GM12878 (cell line): Measurements from ENCODE around the gene ITGA8. TPM values are rescaled to one million over a fixed set of nuclear protein-coding genes. Genes with fewer than 3 reads are reported as not detected.

ENCODE experiments used
- ATAC-seq: fragments of 200-7000 bp; cut with Tn5 transposase; 3 replicates; pipeline ENCODE4 v1.9.1; 2020; ENCODE audit warnings: mild to moderate bottlenecking, moderate library complexity
- BruUV-seq: library from RNA; stranded (reverse); fragments of 400-500 nt; replicated peaks from 2 replicates; lab custom pipeline; 2021; lab: Mats Ljungman, UMichigan
- CTCF ChIA-PET: fragments of 300-600 bp; sonication (Branson Sonifier 250); formaldehyde crosslinking; extraction: SDS; loops from one replicate; lab custom pipeline; 2021; ENCODE audit warnings: inconsistent platforms; lab: Yijun Ruan, JAX
- POLR2A ChIA-PET: fragments of 350-600 bp; formaldehyde crosslinking; extraction: SDS; loops from one replicate; lab custom pipeline; 2021; ENCODE audit warnings: inconsistent platforms; lab: Charles Lee
- RAD21 ChIA-PET: fragments of 300-600 bp; sonication (Branson Sonifier 250); formaldehyde crosslinking; loops from one replicate; lab custom pipeline; 2023; ENCODE audit warnings: antibody characterized with exemption; ENCODE audit not compliant: unreplicated experiment; lab: Charles Lee
- SMC1A ChIA-PET: fragments of 300-600 bp; sonication (Branson Sonifier 250); formaldehyde crosslinking; loops from one replicate; lab custom pipeline; 2023; ENCODE audit not compliant: unreplicated experiment, uncharacterized antibody; lab: Charles Lee
- DNase-seq: peaks from one replicate; pipeline ENCODE4 v3.0.0-alpha.2; 2011; ENCODE audit warnings: low read depth, low spot score
- FAIRE-seq: peaks from 3 replicates; lab custom pipeline; 2011; peaks lifted over from hg19 to GRCh38; lab: Jason Lieb, UNC
- H2AFZ ChIP-seq: 2 replicates; pipeline ENCODE4 v1.6.0; 2011; ENCODE audit warnings: low read depth, low read length, control low read depth; ENCODE audit not compliant: control insufficient read depth
- H3K27ac ChIP-seq: 2 replicates; pipeline ENCODE4 v1.5.1; 2011; ENCODE audit warnings: control low read depth; ENCODE audit not compliant: control insufficient read depth, insufficient read depth
- H3K27me3 ChIP-seq, 2 experiments: replicated peaks in 1 of 2; 2 replicates each; pipeline versions ENCODE4 v1.6.0 to v1.6.1; 2011; ENCODE audit warnings: low read length in 1 of 2; ENCODE audit not compliant: control insufficient read depth in 2 of 2, insufficient read depth in 2 of 2
- H3K36me3 ChIP-seq, 2 experiments: 2 replicates each; pipeline ENCODE4 v1.5.1; 2011; ENCODE audit warnings: low read length in 1 of 2; ENCODE audit not compliant: control insufficient read depth in 2 of 2, insufficient read depth in 2 of 2
- H3K4me1 ChIP-seq: 2 replicates; pipeline ENCODE4 v1.6.1; 2011; ENCODE audit warnings: mild to moderate bottlenecking, low read length, moderate library complexity, mixed read lengths; ENCODE audit not compliant: control insufficient read depth, insufficient read depth
- H3K4me2 ChIP-seq: 2 replicates; pipeline ENCODE4 v1.6.0; 2011; ENCODE audit warnings: control low read depth; ENCODE audit not compliant: control insufficient read depth, insufficient read depth
- H3K4me3 ChIP-seq: fragments of 200-600 bp; sonication (generic); 2 replicates; pipeline ENCODE4 v1.5.1; 2016
- H3K79me2 ChIP-seq: 2 replicates; pipeline ENCODE4 v1.6.0; 2011; ENCODE audit warnings: low read length; ENCODE audit not compliant: control insufficient read depth, insufficient read depth
- H3K9ac ChIP-seq: 2 replicates; pipeline ENCODE4 v1.8.0; 2011; ENCODE audit warnings: low read length, control low read depth, mixed read lengths; ENCODE audit not compliant: control insufficient read depth, insufficient read depth
- H3K9me3 ChIP-seq: replicated peaks from 3 replicates; pipeline ENCODE4 v1.5.1; 2011; ENCODE audit warnings: mild to moderate bottlenecking, low read length; ENCODE audit not compliant: control insufficient read depth, insufficient read depth
- H4K20me1 ChIP-seq: 2 replicates; pipeline ENCODE4 v1.6.0; 2011; ENCODE audit not compliant: control insufficient read depth, insufficient read depth
- BCLAF1 ChIP-seq: fragments of 450-650 bp; IDR thresholded peaks from 2 replicates; pipeline ENCODE4 v1.6.1; 2017; ENCODE audit warnings: antibody characterized with exemption, mild to moderate bottlenecking, moderate library complexity
- CHD4 ChIP-seq: fragments of 200-600 bp; sonication (generic); IDR thresholded peaks from 2 replicates; pipeline ENCODE4 v1.6.1; 2016; ENCODE audit warnings: mild to moderate bottlenecking
- EED ChIP-seq: sonication (generic); IDR thresholded peaks from 2 replicates; pipeline ENCODE4 v1.6.1; 2016; ENCODE audit warnings: antibody characterized with exemption, low read depth
- HCFC1 ChIP-seq: fragments of 150-350 bp; IDR thresholded peaks from 2 replicates; pipeline ENCODE4 v1.6.1; 2014; ENCODE audit warnings: low read length
- HDAC6 ChIP-seq: fragments of 200-600 bp; sonication (generic); IDR thresholded peaks from one replicate; pipeline ENCODE4 v1.8.0; 2017; ENCODE audit warnings: antibody characterized with exemption; ENCODE audit not compliant: unreplicated experiment
- HSF1 ChIP-seq: fragments of 150-350 bp; IDR thresholded peaks from 2 replicates; pipeline ENCODE4 v1.6.1; 2014; ENCODE audit warnings: mild to moderate bottlenecking, low read depth, low read length
- IRF4 ChIP-seq: IDR thresholded peaks from 2 replicates; pipeline ENCODE4 v1.6.1; 2011; ENCODE audit warnings: low read depth, low read length
- MAX ChIP-seq: IDR thresholded peaks from 2 replicates; pipeline ENCODE4 v1.6.1; 2012; ENCODE audit warnings: low read depth, low read length, improper control_type of control experiment
- MYC ChIP-seq: IDR thresholded peaks from 2 replicates; pipeline ENCODE4 v1.6.1; 2011; ENCODE audit warnings: mild to moderate bottlenecking, low read length, moderate library complexity, inconsistent platforms; ENCODE audit not compliant: insufficient read depth, insufficient replicate concordance, insufficient read length, severe bottlenecking
- PBX3 ChIP-seq: IDR thresholded peaks from 2 replicates; pipeline ENCODE4 v1.6.1; 2011; ENCODE audit warnings: mild to moderate bottlenecking, low read depth, low read length, moderate library complexity; ENCODE audit not compliant: insufficient replicate concordance
- RBBP5 ChIP-seq: fragments of 200-600 bp; sonication (generic); conservative IDR thresholded peaks from 2 replicates; pipeline ENCODE4 v1.6.1; 2016
- SPI1 ChIP-seq: IDR thresholded peaks from 2 replicates; pipeline ENCODE4 v1.6.1; 2011; ENCODE audit warnings: low read depth, mild to moderate bottlenecking, low read length, moderate library complexity, borderline replicate concordance; ENCODE audit not compliant: insufficient read depth
- SREBF1 ChIP-seq: IDR thresholded peaks from 2 replicates; pipeline ENCODE4 v1.6.1; 2012; ENCODE audit warnings: mild to moderate bottlenecking, low read length
- SREBF2 ChIP-seq: IDR thresholded peaks from 2 replicates; pipeline ENCODE4 v1.6.1; 2012; ENCODE audit warnings: mild to moderate bottlenecking, low read length
- STAT3 ChIP-seq: IDR thresholded peaks from 2 replicates; pipeline ENCODE4 v1.6.1; 2011; ENCODE audit warnings: low read depth, low read length, improper control_type of control experiment
- TAF1 ChIP-seq: IDR thresholded peaks from 2 replicates; pipeline ENCODE4 v1.6.1; 2011; ENCODE audit warnings: mild to moderate bottlenecking, low read depth, low read length, borderline replicate concordance
- WGBS: methylation state at CpG from one replicate; pipeline ENCODE4 v1.1.6; 2016; ENCODE audit warnings: low lambda C conversion rate; ENCODE audit not compliant: insufficient replicate concordance, insufficient coverage; ENCODE audit errors: missing lambda C conversion rate; 5-methylcytosine and 5-hydroxymethylcytosine counted together
- in situ Hi-C: fragments of 300-500 bp; cut with MboI; formaldehyde crosslinking; loops from 9 replicates; pipeline ENCODE4 v1.14.3; 2018; ENCODE audit warnings: mixed read lengths
- intact Hi-C: fragments of 100-400 bp; cut with micrococcal nuclease; formaldehyde crosslinking; loops from one replicate; pipeline ENCODE4 v1.14.2; 2022; ENCODE audit not compliant: unreplicated experiment
- polyA plus RNA-seq, 11 experiments: library from polyadenylated mRNA; depleted of rRNA in 4 of 11; unstranded in 6 of 11; stranded (reverse) in 5 of 11; fragments of >200 nt; fragmentation: Nextera tagmentation in 4 of 11; fragmentation: Illumina TruSeq in 1 of 11; extraction: Ambion mirVana in 4 of 11; extraction: Trizol in 1 of 11; gene quantifications; 1 replicate in 1 of 11; 2 replicates in 10 of 11; pipeline versions ENCODE4 v1.2.1 to v1.2.3, GENCODE V29; 2011 to 2016; ENCODE audit warnings: inconsistent platforms in 2 of 11, missing spikeins in 2 of 11, low read depth in 1 of 11
- total RNA-seq, 4 experiments: library from RNA; depleted of rRNA in 3 of 4; stranded (reverse); fragments of >200 nt in 3 of 4; fragmentation: Illumina TruSeq in 1 of 4; extraction: Trizol in 1 of 4; gene quantifications; 2 replicates each; pipeline versions ENCODE4 v1.2.1 to v1.2.3, GENCODE V29; 2013 to 2021

Gene ITGA8
- total and polyA plus RNA-seq, 10 of the 15 experiments (the other 5 are each of a cell fraction or from before 2014, with no cell fraction given): 0.03 TPM; not detected in 9

- H3K9me3 ChIP-seq: no peaks in the 10 kb centered on the region
- ChIA-PET CTCF (no interaction called here), POLR2A (no interaction called here), SMC1A (no interaction called here), RAD21 (no interaction called here)
- H3K9ac ChIP-seq: no peak overlapping the region
- H3K27me3 ChIP-seq: no peaks in the 10 kb centered on the region
- no peaks in the 10 kb centered on the region for H3K79me2 ChIP-seq
- WGBS: 33% methylated on average over 7 of the region's 7 CpGs
- H4K20me1 ChIP-seq: no peaks in the 10 kb centered on the region
- no peak overlapping the region for H3K27ac ChIP-seq
- no peaks in the 10 kb centered on the region for H3K36me3 ChIP-seq
- no peaks in the 10 kb centered on the region for H3K4me1 ChIP-seq
- DNase-seq (no peak), ATAC-seq (no peak), FAIRE-seq (no peak)
- intact Hi-C loops: no loop called here
- H3K4me2 ChIP-seq: no peak overlapping the region
- BruUV-seq: no TSS peak
- H2AFZ ChIP-seq: no peak overlapping the region
- in situ Hi-C loops: no loop called here
- H3K4me3 ChIP-seq: no peak overlapping the region
- TF ChIP-seq PBX3 (no peak), HCFC1 (no peak), MAX (no peak), CHD4 (no peak), RBBP5 (no peak), MYC (no peak), TAF1 (no peak), EED (no peak), SREBF2 (no peak), STAT3 (no peak), BCLAF1 (no peak), SPI1 (no peak), IRF4 (no peak), HSF1 (no peak), HDAC6 (no peak), SREBF1 (no peak)
Observed at GRCh38 chr10:15515202-15515601, 204.5 kb downstream of the ITGA8 start.
